GM21576 (cell line): ENCODE results near the gene PITX3.
A peak's percentile ranks its signal among the peaks of the same experiment; 100 is the strongest.

Experiments
- ATAC-seq: cut with Tn5 transposase; IDR thresholded peaks from one replicate; pipeline ENCODE4 v1.9.1; 2021; ENCODE audit warnings: mild to moderate bottlenecking, moderate library complexity; ENCODE audit not compliant: unreplicated experiment

Gene PITX3

DNA sequence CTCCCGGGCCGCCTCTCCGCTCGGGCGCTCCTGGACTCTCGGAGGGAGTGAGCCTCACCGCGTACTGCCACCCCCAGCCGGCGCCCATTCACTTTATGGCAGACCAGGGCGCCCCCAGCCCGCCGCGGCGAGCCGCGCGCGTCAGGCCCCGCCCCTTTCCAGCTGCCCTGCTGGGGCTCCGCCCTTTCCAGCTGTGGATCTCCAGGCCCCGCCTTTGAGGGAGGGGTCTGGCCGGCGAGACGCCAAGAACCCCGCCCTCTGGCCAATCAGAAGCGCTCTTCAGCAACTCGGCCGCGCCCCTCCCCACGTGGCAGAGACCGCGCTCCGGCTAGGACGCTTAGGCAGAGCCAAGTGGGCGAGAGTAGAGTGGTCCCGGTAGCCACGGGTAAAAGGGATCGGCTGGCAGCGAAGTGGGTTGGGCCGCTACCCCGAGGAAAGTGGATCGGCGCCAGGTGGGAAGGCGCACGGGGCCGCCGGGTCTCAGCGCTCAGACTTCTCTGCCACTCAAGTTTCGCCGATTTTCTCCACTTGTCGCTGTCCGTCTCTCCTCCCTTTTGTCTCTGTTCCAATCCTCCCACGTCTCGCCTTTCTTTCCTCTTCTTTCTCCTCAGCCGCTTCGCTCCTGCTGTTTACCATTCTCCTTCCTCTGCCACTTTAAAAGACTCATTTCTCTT lies at the start of gene PITX3:
Gene PITX3 (minus strand): TSS at position 69 of the 674 bp plus-strand sequence. CDS start 9,432 bp downstream, outside the sequence.
- peak; percentile 36 for ATAC-seq

GRCh38 chr10:102289840-102290239 lies 48.5 kb upstream of the PITX3 start:
- ATAC-seq: no peak

- ATAC-seq: no peak
These were observed 48.0 kb upstream of the PITX3 start for GRCh38 chr10:102289356-102289755.

DNA sequence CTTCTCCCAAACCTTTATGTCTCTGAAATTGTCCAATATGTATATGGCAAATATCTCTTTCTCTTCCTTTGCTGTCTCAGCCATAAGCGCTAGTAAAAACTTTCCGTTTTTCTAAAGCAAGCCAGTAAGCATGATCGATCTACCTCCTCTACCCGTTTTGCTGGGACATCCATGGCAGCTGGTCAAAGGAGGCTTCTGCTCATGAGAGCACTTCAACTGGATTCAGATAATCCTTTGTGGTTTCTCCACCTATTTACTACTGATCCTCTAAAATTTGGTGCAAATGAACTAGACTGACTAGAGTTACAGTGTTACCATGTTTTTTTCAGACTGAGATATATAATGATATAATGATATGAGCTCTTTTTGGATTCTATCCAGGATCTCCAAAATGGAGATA lies 46.7 kb upstream of the PITX3 start:
- ATAC-seq: no peak

GRCh38 chr10:102287538-102287937 lies 46.2 kb upstream of the PITX3 start:
- ATAC-seq: no peak

DNA sequence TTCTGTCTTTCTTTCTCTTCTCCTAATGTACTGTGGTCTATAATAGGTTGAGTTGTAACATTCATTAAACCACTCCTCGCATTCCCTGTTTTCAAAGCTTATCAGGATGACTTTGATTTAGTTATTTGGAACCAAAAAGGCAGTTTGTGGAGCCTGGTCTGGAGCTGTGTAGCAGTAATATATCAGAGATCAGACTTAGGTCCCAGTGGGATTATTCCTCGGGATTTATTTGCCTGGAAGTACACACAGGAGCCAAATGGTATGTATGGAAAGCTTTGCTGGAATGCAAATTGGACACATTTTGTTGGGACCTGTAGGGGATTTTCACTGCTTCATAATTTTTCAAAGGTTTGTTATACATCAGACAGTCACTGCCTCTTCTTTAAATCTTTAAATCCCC lies 44.9 kb upstream of the PITX3 start:
- no peak for ATAC-seq

- ATAC-seq: no peak
These were observed 43.8 kb upstream of the PITX3 start for GRCh38 chr10:102285133-102285532.

DNA sequence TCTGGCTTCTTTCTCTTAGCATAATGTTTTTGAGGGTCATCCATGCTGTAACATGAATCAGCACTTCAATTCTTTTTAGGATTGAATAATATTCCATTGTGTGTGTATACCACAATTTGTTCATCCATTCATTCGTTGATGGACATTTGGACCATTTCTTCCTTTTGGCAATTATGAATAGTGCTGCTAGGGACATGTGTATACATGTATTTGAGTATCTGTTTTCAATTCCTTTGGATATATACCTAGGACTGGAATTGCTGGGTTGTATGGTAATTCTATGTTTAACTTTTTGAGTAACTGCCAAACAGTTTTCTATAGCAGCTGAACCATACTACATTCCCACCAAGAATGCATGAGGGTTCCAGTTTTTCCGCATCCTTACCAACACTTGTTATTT lies 43.2 kb upstream of the PITX3 start:
- ATAC-seq: no peak

- ATAC-seq: no peak
These were observed 42.6 kb upstream of the PITX3 start for GRCh38 chr10:102283890-102284289.

GRCh38 chr10:102283488-102283887 lies 42.2 kb upstream of the PITX3 start:
- ATAC-seq: no peak

DNA sequence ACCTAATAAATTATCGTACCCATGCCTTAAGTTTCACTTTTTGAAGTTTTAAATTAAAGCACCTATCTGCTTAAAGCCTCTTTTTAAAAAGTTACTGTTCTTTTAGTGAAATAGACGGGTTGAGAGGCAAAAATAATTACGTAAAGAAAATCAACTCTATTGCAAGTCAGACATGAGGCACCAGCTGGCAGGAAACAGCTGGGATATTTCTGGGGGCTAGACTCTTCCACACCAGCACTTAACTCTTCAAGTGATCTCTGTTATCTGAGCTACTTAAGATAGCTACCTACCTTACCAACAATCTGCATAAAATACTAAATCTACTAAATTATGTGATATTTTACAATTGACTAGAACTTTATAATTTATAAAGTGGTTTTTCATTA lies 39.8 kb upstream of the PITX3 start:
- ATAC-seq: no peak

DNA sequence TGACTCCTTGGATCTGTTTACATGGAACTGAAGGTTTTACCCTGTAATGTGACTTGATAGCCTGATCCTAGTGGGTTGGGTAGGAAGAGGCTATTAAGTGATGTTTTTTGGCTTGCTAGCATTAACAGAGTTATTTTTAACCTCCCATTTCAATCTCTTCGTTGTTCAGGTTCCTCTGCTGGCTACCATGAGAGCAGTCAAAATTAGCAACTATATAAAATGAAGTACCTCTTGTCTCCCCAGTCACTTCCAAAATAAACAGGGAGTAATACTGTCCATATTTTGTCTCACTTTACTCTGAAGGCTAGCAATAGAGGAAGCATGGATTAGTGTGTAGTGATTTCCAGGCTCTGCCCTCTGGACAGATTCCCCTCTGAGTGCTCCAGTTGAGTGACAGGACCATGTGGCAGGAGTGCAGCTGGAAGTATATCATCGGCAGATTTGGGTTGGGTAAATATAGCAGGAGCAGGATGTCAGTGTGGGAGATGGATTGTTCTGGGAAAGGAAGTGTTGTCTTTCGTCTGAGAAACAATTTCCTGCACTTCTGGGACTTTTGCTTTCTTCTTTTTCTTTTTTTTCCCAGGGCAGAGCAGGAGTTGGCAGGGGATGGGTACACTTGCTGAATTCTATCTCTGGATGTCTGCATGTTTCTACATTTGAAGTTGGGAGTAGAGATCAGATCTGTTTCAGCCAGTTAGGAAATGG lies 39.2 kb upstream of the PITX3 start:
- ATAC-seq: no peak

DNA sequence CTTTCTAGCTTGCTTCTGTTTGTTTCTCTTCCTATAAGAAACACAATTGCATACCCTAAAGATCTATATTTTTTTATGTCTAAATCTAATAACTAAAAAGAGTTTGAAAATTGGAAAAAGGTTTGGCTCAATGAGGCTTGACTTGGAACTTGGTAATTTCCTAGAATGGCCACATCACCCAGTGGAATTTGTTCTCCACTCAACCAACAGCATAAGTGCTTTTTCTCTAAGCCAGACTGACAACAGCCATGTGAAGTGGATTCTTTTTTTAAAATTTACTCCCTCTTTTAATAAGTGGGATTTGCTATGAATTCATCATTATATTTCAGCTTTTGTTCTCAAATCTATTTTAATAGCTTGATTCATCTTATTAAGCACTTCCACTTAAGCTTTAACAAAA lies 37.8 kb upstream of the PITX3 start:
- no peak for ATAC-seq

GRCh38 chr10:102275343-102275742 lies 34.0 kb upstream of the PITX3 start:
- ATAC-seq: no peak

- ATAC-seq: no peak
These were observed 32.8 kb upstream of the PITX3 start for GRCh38 chr10:102274062-102274461.

DNA sequence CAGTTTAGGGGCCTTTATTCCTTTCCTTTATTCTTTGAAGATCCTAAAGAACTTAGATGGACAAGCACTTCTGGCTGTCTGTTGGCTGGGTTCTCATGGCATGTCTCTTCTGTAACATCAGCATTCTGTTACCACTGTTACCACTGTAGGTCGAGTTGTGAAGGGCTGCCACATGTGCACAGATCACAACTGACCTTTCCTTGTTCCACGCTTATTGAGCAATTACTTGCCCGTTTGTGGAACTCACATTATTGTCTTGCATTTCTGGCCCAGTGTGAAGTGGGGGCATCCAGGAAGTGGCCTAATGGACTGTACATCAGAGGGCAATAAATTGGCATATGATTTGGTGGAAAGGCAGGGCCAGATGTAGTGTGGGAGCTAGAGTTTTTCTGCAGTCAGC lies 27.7 kb upstream of the PITX3 start:
- no peak for ATAC-seq

GRCh38 chr10:102268375-102268888 lies 27.1 kb upstream of the PITX3 start:
- no peak for ATAC-seq

DNA sequence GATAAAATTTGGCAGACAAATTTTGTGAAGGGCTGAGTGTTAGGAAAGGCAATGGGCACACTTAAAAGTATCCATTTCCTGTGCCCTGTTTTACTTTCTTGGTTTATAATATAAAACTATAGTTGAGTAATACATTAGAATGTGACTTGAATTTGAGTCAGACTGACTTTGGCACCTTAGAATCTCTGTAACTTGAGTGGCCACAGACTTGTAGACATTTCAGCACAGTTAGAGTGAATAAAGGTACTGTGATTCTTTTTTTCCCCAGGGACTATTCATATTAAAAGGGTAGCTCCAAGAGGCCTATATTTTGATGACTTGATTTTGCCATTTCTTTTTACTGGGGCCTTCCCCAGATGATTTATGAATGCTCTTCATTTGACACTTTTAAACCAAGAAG lies 26.4 kb upstream of the PITX3 start:
- no peak for ATAC-seq

GRCh38 chr10:102266670-102267069 lies 25.4 kb upstream of the PITX3 start:
- no peak for ATAC-seq

- no peak for ATAC-seq
These were observed 23.1 kb upstream of the PITX3 start for GRCh38 chr10:102264371-102264770.

DNA sequence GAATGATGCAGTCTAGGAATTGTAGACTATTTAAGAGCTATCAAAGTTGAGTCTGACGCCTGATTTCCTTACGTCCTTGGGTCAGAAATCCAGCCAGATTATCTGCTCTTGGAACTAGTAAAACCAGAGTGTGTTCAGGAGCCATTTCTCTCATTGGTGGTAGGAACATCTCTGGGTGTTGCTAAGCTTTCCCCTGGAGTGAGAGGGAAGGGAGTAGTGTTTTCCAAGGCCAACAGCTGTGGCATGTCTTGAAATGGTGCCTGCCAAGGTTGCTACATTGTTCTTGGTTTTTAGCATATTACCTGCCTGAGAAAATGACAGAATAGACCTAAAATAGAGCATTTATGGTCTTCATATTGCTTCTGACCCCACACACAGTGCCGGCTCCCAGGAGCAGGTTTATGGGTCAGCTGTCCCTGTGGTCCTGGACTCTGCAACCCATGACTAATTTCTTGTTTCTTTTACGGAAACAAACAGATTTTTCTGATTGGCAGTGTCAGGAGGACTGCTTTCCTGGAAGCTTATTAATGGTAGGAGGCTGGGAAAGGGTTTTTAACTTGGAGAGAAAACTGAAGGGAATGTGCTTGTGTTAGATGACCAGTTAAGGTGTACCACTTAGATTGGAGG lies 21.5 kb upstream of the PITX3 start:
- no peak for ATAC-seq

GRCh38 chr10:102261842-102262241 lies 20.5 kb upstream of the PITX3 start:
- no peak for ATAC-seq
